ENCODE measurements around the gene GJB5.
"Not testable (repeated sequence)": the region's sequence is repeated elsewhere in the genome, so short reads cannot be mapped to it uniquely, and the experiment has no call there.

GJB5 gene

GRCh38 chr1:34754964-34755637 is at the start of gene GJB5:
Gene GJB5 (plus strand): TSS chr1:34755047. CDS start chr1:34757331, 2,284 bp downstream.
- no peak for DNase-seq

GRCh38 chr1:34705077-34705476 is 49.8 kb upstream of the GJB5 start:
- DNase-seq: no peak

GRCh38 chr1:34708106-34708505 is 46.7 kb upstream of the GJB5 start:
- no peak for DNase-seq

GRCh38 chr1:34709547-34709946 is 45.3 kb upstream of the GJB5 start:
- DNase-seq: no peak

GRCh38 chr1:34710812-34711211 is 44.0 kb upstream of the GJB5 start:
- peak; percentile 7 for DNase-seq

GRCh38 chr1:34711485-34711884 is 43.4 kb upstream of the GJB5 start:
- DNase-seq: no peak

GRCh38 chr1:34712007-34712688 is 42.7 kb upstream of the GJB5 start:
- no peak for DNase-seq

- no peak for DNase-seq
Measured at GRCh38 chr1:34713443-34713842, 41.4 kb upstream of the GJB5 start.

GRCh38 chr1:34714386-34714785 is 40.5 kb upstream of the GJB5 start:
- no peak for DNase-seq

- DNase-seq: no peak
Measured at GRCh38 chr1:34715139-34715538, 39.7 kb upstream of the GJB5 start.

- DNase-seq: no peak
Measured at GRCh38 chr1:34721241-34721640, 33.6 kb upstream of the GJB5 start.

GRCh38 chr1:34721646-34722355 is 33.0 kb upstream of the GJB5 start:
- DNase-seq: no peak

GRCh38 chr1:34726861-34727260 is 28.0 kb upstream of the GJB5 start:
- no peak for DNase-seq

GRCh38 chr1:34730485-34730884 is 24.4 kb upstream of the GJB5 start:
- no peak for DNase-seq

- DNase-seq: not testable (repeated sequence)
Measured at GRCh38 chr1:34732831-34733230, 22.0 kb upstream of the GJB5 start.

GRCh38 chr1:34736692-34737091 is 18.2 kb upstream of the GJB5 start:
- DNase-seq: peak; percentile 56

- not testable (repeated sequence) for DNase-seq
Measured at GRCh38 chr1:34737236-34737635, 17.6 kb upstream of the GJB5 start.

GRCh38 chr1:34739613-34740012 is 15.2 kb upstream of the GJB5 start:
- DNase-seq: peak; percentile 64

GRCh38 chr1:34740161-34740868 is 14.5 kb upstream of the GJB5 start:
- peak; percentile 76 for DNase-seq

- DNase-seq: peak; percentile 82
Measured at GRCh38 chr1:34742667-34743270, 12.1 kb upstream of the GJB5 start.

GRCh38 chr1:34743775-34744174 is 11.1 kb upstream of the GJB5 start:
- DNase-seq: no peak

GRCh38 chr1:34744851-34745250 is 10.0 kb upstream of the GJB5 start:
- no peak for DNase-seq

- DNase-seq: no peak
Measured at GRCh38 chr1:34745666-34746065, 9.2 kb upstream of the GJB5 start.
